Large intestine (tissue), 3 donors: ENCODE measurements around the gene TNS2. TPM values are rescaled to one million over a fixed set of nuclear protein-coding genes. Genes with fewer than 3 reads are reported as not detected.

Experiments
- DNase-seq, 2 donors: peaks; one replicate each; pipeline versions ENCODE4 v3.0.0 to v3.0.0-alpha.2; 2013
- H3K27ac ChIP-seq: one replicate; pipeline ENCODE4 v1.5.1; 2013; ENCODE audit warnings: low read length
- H3K27me3 ChIP-seq: 2 replicates; pipeline ENCODE4 v1.6.1; 2013; ENCODE audit warnings: low read length; ENCODE audit not compliant: control insufficient read depth, insufficient read depth
- H3K36me3 ChIP-seq: 2 replicates; pipeline ENCODE4 v1.6.1; 2013; ENCODE audit warnings: low read length; ENCODE audit not compliant: control insufficient read depth, insufficient read depth
- H3K4me1 ChIP-seq: one replicate; pipeline ENCODE4 v1.6.1; 2013; ENCODE audit warnings: low read length; ENCODE audit not compliant: control insufficient read depth, insufficient read depth
- H3K4me3 ChIP-seq: one replicate; pipeline ENCODE4 v1.5.1; 2013; ENCODE audit warnings: low read length
- H3K9me3 ChIP-seq: one replicate; pipeline ENCODE4 v1.6.1; 2013; ENCODE audit warnings: mild to moderate bottlenecking, low read depth, low read length, moderate library complexity; ENCODE audit not compliant: control insufficient read depth
- WGBS: methylation state at CpG from one replicate; pipeline ENCODE4 v1.1.5; 2013; ENCODE audit warnings: low lambda C conversion rate; ENCODE audit not compliant: insufficient coverage; 5-methylcytosine and 5-hydroxymethylcytosine counted together
- polyA plus RNA-seq: library from polyadenylated mRNA; unstranded; fragments of 120-200 nt; gene quantifications from one replicate; pipeline ENCODE4 v1.2.1, GENCODE V29; 2013

TNS2 gene
- polyA plus RNA-seq, 1 donor: 43.5 TPM

GRCh38 chr12:53050426-53051057 is 677 bp downstream of the TNS2 start:
- DNase-seq: no peak

GRCh38 chr12:53051058-53051880 is 1.4 kb downstream of the TNS2 start:
- Histone ChIP-seq H3K4me1 (peaks cover 68% of the 10 kb centered on the region), H3K36me3 (peaks cover 12% of the 10 kb centered on the region), H3K27me3 (no peaks in the 10 kb centered on the region), H3K9me3 (no peaks in the 10 kb centered on the region), H3K27ac (peak overlapping the region; percentile 93), H3K4me3 (peak overlapping the region; percentile 37)
- DNase-seq: peak; percentile 66 to 73
- no CpG with 5 or more reads among the region's 11 CpGs for WGBS

More at GRCh38 chr12:53050426-53051057, 677 bp downstream of the TNS2 start:
- 80% methylated on average over 1 of the region's 2 CpGs for WGBS
- Histone ChIP-seq H3K27me3 (no peaks in the 10 kb centered on the region), H3K27ac (peak overlapping the region; percentile 93), H3K4me3 (peak overlapping the region; percentile 37), H3K36me3 (peaks cover 11% of the 10 kb centered on the region), H3K9me3 (no peaks in the 10 kb centered on the region), H3K4me1 (peaks cover 76% of the 10 kb centered on the region)

GRCh38 chr12:53051881-53052412 is 2.1 kb downstream of the TNS2 start:
- Histone ChIP-seq H3K36me3 (peaks cover 14% of the 10 kb centered on the region), H3K4me3 (no peak overlapping the region), H3K27ac (peak overlapping the region; percentile 93), H3K9me3 (no peaks in the 10 kb centered on the region), H3K27me3 (no peaks in the 10 kb centered on the region), H3K4me1 (peaks cover 67% of the 10 kb centered on the region)
- no peak for DNase-seq
- 100% methylated on average over 1 of the region's 7 CpGs for WGBS

- Histone ChIP-seq H3K27me3 (no peaks in the 10 kb centered on the region), H3K36me3 (peaks cover 15% of the 10 kb centered on the region), H3K4me1 (peaks cover 65% of the 10 kb centered on the region), H3K4me3 (no peak overlapping the region), H3K9me3 (no peaks in the 10 kb centered on the region), H3K27ac (peak overlapping the region; percentile 94)
- no CpG with 5 or more reads among the region's 11 CpGs for WGBS
- peak; percentile 57 to 59 for DNase-seq
These were observed 2.8 kb downstream of the TNS2 start for GRCh38 chr12:53052419-53053217.

GRCh38 chr12:53053218-53054111 is 3.6 kb downstream of the TNS2 start:
- H3K27ac ChIP-seq: peak overlapping the region; percentile 94
- peaks cover 57% of the 10 kb centered on the region for H3K4me1 ChIP-seq
- no peaks in the 10 kb centered on the region for H3K27me3 ChIP-seq
- peaks cover 22% of the 10 kb centered on the region for H3K36me3 ChIP-seq
- WGBS: no CpG with 5 or more reads among the region's 16 CpGs
- peak; percentile 90 to 93 for DNase-seq
- H3K4me3 ChIP-seq: peak overlapping the region; percentile 69
- H3K9me3 ChIP-seq: no peaks in the 10 kb centered on the region

GRCh38 chr12:53054112-53054878 is 4.4 kb downstream of the TNS2 start:
- peak; percentile 96 to 98 for DNase-seq
- peaks cover 23% of the 10 kb centered on the region for H3K36me3 ChIP-seq
- peak overlapping the region; percentile 94 for H3K27ac ChIP-seq
- H3K27me3 ChIP-seq: no peaks in the 10 kb centered on the region
- H3K4me3 ChIP-seq: peak overlapping the region; percentile 69
- WGBS: 0% methylated on average over 1 of the region's 48 CpGs
- no peaks in the 10 kb centered on the region for H3K9me3 ChIP-seq
- peaks cover 49% of the 10 kb centered on the region for H3K4me1 ChIP-seq

GRCh38 chr12:53055471-53056266 is 5.8 kb downstream of the TNS2 start:
- Histone ChIP-seq H3K4me1 (peaks cover 35% of the 10 kb centered on the region), H3K27ac (no peak overlapping the region), H3K4me3 (no peak overlapping the region), H3K27me3 (no peaks in the 10 kb centered on the region), H3K9me3 (no peaks in the 10 kb centered on the region), H3K36me3 (peaks cover 31% of the 10 kb centered on the region)
- no peak for DNase-seq
- no CpG with 5 or more reads among the region's 15 CpGs for WGBS

- 83% methylated on average over 1 of the region's 5 CpGs for WGBS
- H3K27ac ChIP-seq: no peak overlapping the region
- peaks cover 36% of the 10 kb centered on the region for H3K36me3 ChIP-seq
- no peaks in the 10 kb centered on the region for H3K27me3 ChIP-seq
- no peak for DNase-seq
- H3K9me3 ChIP-seq: no peaks in the 10 kb centered on the region
- H3K4me3 ChIP-seq: no peak overlapping the region
- H3K4me1 ChIP-seq: peaks cover 34% of the 10 kb centered on the region
These were observed 6.4 kb downstream of the TNS2 start for GRCh38 chr12:53056296-53056695.
